ENCODE results near the gene CNIH2.
"Not testable (repeated sequence)": the region's sequence is repeated elsewhere in the genome, so short reads cannot be mapped to it uniquely, and the experiment has no call there.

CNIH2 gene

GRCh38 chr11:66314561-66315497 is 36.9 kb downstream of the CNIH2 start:
- FAIRE-seq, result no peak

GRCh38 chr11:66315498-66315885 is 37.5 kb downstream of the CNIH2 start:
- FAIRE-seq (no peak), DNase-seq (ENCODE audit: low spot score) (no peak)

More at GRCh38 chr11:66314561-66315497, 36.9 kb downstream of the CNIH2 start:
- no peak for DNase-seq (ENCODE audit: low spot score)

- DNase-seq (ENCODE audit: low spot score), result no peak
- no peak for FAIRE-seq
These were observed 38.2 kb downstream of the CNIH2 start for GRCh38 chr11:66315921-66316811.

DNA sequence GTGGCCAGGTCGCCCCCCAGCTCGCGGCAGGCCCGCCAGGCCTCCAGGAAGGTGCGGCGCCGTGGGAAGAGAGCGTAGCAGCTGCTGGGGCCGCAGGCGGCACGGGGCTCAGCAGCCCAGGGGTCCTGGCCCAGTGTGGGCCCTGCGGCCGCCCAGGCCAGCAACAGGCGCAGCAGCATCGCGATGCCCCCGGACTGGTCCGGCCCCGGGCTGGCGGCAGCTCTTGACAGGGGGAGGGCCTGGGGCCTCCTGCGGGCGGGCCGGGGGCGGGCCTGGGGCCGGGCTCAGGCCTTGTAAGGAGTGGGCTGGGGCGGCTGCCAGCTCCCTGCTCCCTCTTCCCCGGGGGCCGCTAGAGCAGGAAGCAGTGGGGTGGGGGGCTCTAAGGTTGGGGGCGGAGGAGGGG is 38.9 kb downstream of the CNIH2 start, which contains the start of gene CD248:
CD248 (minus strand) TSS at position 196 of the 403 bp plus-strand sequence; CDS start at position 179, 17 bp downstream.
- DNase-seq (ENCODE audit: low spot score) (no peak), FAIRE-seq (no peak)

GRCh38 chr11:66317322-66317722 is 39.3 kb downstream of the CNIH2 start:
- FAIRE-seq, result no peak

GRCh38 chr11:66317723-66318599 is 40.0 kb downstream of the CNIH2 start:
- FAIRE-seq (no peak), DNase-seq (ENCODE audit: low spot score) (no peak)

More at GRCh38 chr11:66317322-66317722, 39.3 kb downstream of the CNIH2 start:
- DNase-seq (ENCODE audit: low spot score), result no peak

DNA sequence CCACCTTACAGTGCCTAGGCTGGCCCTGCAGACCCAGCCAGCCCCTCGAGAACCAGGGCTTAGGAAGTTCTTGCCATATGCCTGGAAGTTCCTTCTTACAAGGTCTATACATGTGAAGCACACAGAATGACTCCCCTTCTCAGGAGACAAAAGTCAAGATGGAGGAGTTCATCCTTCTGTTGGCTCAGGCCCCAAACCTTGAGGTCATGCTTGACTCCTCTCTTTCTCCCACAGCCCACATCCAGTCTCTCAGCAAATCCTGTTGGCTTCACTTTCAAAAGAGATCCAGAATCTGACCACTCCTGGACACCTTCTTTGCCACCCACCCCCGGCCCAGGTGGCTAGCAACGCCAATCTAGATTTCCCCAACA is 40.6 kb downstream of the CNIH2 start:
- FAIRE-seq (no peak), DNase-seq (ENCODE audit: low spot score) (no peak)

- not testable (repeated sequence) for FAIRE-seq
These were observed 42.3 kb downstream of the CNIH2 start for GRCh38 chr11:66320289-66320688.

GRCh38 chr11:66320748-66321147 is 42.8 kb downstream of the CNIH2 start:
- not testable (repeated sequence) for DNase-seq (ENCODE audit: low spot score); FAIRE-seq

More at GRCh38 chr11:66320289-66320688, 42.3 kb downstream of the CNIH2 start:
- DNase-seq (ENCODE audit: low spot score), result not testable (repeated sequence)

GRCh38 chr11:66321606-66322005 is 43.6 kb downstream of the CNIH2 start:
- FAIRE-seq (no peak), DNase-seq (ENCODE audit: low spot score) (no peak)

- FAIRE-seq, result no peak
- DNase-seq (ENCODE audit: low spot score), result no peak
These were observed 44.9 kb downstream of the CNIH2 start for GRCh38 chr11:66322732-66323427.

DNA sequence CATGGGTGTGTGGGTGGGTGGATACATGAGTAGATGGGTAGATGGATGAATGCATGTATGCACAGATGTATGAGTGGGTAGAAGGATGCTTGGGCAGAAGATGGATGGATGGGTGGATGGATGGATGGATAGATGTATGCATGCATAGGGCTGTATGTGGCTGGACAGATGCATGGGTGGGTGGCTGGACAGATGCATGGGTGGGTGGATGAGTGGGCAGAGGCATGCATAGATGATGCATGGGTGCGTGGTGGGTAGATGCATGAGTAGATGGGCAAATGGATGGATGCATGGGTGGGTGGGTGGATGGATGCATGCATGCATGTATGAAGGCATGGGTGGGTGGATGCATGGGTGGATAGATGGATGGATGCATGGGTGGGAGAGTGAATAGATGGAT is 45.7 kb downstream of the CNIH2 start:
- DNase-seq (ENCODE audit: low spot score), result no peak
- FAIRE-seq, result peak; percentile 81

DNA sequence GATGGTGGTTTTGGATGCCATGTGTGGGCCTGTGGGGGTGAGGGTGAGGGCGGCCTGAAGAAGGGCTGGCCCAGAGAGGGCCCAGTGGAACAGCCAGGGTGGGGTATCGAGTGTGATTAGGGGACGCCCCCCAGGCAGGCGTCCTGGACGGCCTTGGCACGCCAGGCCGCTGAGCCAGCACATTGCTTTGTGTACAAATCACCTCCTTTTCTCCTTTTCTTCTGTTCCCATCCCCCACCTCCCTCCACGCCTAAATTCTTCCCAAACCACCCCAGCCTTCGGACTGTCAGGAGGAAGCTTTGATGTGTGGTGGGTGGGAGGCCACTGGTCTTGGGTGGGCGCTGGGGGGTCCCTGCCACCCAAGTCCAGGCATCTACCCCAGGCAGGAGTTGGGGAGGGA is 46.7 kb downstream of the CNIH2 start:
- FAIRE-seq, result peak; percentile 81
- peak; percentile 37 for DNase-seq (ENCODE audit: low spot score)

DNA sequence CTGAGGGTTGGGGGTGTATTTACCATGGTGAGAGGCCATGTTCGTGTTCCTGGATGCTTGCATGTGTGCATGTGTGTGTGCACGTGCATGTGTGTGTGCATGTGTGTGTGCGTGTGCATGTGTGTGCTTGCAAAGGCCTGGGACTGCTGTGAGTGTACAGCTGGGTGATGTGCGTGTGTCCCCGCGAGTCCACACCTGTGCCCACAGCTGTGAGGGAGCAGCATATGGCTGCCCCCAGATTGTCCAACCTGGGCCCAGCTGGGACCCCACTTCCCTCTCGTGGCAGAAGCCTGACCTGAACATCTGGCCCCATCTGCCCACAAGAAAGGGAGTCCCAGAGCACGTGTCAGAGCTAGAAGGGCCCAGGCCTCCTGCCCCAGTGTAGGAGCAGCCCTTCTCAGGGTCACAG is 47.3 kb downstream of the CNIH2 start:
- FAIRE-seq (no peak), DNase-seq (ENCODE audit: low spot score) (no peak)

DNA sequence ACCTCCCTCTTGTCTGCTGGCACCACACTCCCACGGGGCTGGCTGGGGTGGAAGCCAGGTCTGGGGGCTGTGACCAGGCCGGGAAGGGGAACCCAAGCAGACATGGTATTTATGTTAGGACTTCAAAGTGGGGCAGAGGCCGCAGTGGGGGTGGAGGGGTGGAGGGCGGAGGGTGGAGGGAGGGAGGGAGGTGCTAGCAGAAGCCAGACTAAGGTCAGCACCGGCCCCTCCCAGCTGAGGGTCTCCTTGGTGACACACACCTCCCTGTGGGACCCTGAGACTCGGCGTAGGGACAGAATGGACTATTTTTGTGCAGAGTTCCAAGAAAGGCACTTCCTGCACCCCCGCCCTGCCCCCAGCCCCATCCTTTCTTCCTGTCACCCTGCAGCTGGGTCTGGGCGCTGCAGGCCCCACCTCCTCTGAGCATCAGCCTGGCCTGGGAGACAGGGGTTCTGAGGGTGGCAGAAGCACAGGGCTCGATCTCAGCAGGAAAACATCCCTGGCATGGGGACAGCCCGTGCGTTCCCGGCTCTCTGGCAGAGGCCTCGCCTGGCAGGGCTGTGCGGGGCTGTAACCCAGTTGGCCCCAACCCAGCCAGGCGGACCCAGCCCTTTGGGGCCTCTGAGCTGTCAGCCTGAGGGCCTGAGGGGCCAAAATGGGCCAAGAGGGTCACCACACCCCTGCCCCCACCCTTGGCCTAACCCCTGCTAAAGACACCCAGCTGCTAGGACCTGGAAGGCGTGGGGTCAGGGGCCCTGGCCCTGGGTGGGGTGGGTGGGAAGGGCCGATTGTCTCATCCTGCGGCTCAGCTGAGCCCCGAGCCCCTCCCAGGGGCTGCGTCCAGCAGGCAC is 48.5 kb downstream of the CNIH2 start:
- FAIRE-seq, result peak; percentile 40
- DNase-seq (ENCODE audit: low spot score), result peak; percentile 74

DNA sequence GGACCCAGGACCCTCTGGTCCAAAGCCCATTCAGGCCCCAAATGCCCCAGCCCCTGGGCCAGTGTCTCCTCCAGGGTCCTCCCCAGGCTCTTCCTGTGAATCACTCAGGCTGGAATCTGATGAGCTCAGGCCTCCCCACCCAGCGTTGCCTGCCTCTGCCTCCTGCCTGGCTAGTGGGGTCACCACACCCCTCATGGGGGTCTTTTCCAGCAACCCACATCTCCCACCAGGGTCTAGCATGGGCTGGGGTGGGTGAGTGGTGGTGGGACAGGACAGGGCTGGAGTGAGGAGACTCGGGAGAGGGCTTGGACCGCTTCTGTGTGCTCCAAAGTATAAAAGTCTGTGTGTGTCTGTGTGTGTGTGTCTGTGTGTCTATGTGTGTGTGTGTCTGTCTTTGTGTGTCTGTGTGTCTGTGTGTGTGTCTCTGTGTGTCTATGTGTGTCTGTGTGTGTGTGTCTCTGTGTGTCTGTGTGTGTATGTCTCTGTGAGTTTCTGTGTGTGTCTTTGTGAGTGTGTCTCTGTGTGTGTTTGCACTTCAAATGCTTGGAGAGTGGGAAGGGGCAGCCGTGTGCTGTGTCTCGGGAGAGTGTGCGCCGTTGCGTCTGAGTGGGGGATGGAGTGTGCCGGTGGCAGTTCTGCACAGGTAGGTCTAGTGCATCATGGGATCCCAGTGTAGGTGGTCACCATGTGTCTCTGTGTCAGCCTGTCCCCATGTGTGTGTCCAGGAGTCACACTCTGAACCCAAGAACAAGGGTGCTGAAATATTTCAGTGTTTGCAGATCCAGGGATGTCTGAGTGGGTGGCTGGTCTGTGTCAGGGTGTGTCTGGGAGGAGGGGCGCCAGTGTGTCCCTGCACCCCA is 49.4 kb downstream of the CNIH2 start:
- DNase-seq (ENCODE audit: low spot score) (peak; percentile 61), FAIRE-seq (peak; percentile 88)

DNA sequence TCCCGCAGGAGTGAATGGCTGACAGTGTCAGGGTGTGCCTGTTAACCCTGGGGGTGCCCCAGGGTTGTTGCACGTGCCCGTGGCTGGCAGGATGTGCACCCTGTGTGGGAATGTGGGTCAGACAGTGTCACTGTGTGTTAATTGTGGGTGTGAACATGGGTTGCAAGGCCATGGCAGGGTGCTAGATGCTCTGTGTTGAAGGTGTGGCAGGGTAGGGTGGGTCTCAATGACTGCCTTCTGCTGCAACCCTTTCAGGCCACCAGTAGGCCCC is 50.0 kb downstream of the CNIH2 start:
- FAIRE-seq, result peak; percentile 96

DNA sequence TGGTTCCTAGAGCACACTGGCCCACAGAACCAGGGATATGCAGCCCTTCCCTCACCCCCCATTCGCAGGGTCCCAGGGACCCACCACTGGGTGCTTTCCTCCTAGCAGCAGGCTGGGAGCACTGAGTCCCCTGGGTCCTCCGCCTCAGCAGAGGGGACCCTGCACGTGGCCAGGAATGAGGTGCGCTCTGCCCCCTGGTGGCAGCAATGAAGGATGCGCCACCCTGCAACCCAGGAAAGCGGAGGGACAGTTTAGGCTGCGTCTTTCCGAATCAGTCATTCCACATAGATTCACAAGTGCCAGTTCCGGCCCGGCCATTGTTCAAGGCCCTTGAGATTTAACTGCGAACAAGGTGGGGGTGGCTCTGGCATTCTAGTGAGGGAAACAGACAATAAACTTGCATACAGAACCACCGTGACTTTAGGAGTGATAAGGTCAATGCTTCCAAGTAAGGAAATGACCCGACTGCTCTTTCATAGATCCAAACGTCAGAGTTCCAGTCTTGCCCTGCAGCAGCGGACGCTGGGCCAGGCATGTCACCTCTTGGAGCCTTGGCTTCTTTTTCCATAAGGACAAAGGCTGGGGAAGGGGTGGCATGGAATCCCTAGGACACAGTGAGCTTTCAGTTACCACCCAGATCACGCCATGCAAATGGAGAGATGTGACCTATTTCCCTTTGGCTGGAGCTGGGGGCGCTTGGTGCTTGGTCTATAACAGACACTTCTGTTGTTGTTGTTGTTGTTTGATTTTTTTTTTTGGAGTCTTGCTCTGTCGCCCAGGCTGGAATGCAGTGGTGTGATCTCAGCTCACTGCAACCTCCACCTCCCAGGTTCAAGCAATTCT is 50.5 kb downstream of the CNIH2 start:
- FAIRE-seq (no peak), DNase-seq (ENCODE audit: low spot score) (peak; percentile 81)

More for the DNA sequence above, 50.0 kb downstream of the CNIH2 start:
- no peak for DNase-seq (ENCODE audit: low spot score)

Measured in urothelium cell line (cell line).